GM12864 (cell line): ENCODE results near the gene NKX2-1.

Experiments
- DNase-seq: peaks from one replicate; pipeline ENCODE4 v3.0.0-alpha.2; 2011; ENCODE audit warnings: low read depth
- H3K4me3 ChIP-seq: 2 replicates; pipeline ENCODE4 v1.5.1; 2011; ENCODE audit warnings: mild to moderate bottlenecking, low read depth, low read length, control low read depth
- CTCF ChIP-seq: IDR thresholded peaks from 2 replicates; pipeline ENCODE4 v1.5.1; 2011; ENCODE audit warnings: low read depth, mild to moderate bottlenecking, moderate library complexity, low read length, control low read depth, inconsistent platforms; ENCODE audit errors: missing control alignments

NKX2-1 gene

GRCh38 chr14:36503771-36504741 is 16.0 kb downstream of the NKX2-1 start:
- no peak for DNase-seq
- H3K4me3 ChIP-seq, result no peak overlapping the region
- no peak for TF ChIP-seq CTCF

DNA sequence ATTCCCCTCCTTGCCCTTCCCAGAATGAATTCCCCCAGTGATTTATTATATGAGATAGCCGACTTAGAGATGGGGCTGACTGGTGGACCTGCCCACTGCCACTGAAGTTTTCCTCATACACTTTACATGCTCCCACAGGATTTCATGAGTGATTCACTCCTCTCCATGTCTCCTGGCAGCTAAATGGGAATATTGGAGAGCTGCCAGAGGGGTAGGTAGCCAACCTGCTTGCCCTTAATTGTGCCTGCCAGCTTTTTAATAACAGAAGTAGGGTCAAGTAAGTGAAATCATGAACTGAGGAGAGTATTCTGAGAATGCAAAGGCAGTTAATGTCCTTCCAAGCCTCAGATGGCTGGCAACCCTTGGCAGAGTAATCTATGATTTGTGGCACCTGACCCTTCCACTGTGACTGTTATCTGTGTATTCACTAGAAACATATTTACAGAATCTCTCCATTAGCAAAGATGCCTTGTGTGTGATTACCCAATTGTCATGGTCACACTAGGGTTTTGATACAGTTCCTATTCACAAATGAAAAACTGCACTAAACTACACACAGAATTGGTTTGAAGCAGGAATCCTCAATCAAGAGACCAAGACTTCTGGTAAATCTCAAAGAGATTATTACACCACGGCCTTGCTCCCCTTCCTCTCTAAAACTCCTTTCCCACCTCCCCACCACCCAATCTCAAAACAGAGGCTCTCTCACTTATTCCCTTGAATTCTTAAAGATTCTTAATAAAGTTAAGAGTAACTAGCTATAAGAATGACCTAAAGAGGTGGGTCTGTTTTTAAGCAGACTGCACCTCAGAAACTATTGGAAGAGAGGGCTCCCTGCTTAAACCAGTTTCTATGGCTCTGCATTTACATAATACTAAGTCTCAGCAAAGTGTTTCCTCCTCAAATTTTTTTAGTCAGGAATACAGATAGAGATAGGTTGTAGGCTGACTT is 17.2 kb downstream of the NKX2-1 start:
- no peak for DNase-seq

DNA sequence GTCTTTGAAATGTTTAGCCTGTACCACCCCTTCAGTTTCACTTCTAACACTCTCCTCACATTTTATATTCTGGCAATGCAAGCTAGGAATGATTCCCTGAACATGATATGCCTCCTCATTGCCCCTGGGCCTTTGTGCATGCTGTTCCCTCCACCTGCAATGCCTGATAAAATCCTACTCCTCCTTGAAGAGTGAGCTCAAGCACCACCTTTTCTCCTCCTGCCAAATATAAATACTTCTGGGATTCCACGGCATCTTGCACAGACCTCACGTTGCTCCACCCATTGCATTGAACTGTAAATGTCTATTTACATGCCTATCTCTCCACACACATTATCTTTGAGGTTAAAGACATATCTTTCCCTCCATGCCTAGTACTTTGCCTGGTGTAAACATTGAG is 21.1 kb downstream of the NKX2-1 start:
- DNase-seq, result no peak
- H3K4me3 ChIP-seq, result no peak overlapping the region
- no peak for TF ChIP-seq CTCF

More for the DNA sequence above, 17.2 kb downstream of the NKX2-1 start:
- no peak for TF ChIP-seq CTCF
- no peak overlapping the region for H3K4me3 ChIP-seq

DNA sequence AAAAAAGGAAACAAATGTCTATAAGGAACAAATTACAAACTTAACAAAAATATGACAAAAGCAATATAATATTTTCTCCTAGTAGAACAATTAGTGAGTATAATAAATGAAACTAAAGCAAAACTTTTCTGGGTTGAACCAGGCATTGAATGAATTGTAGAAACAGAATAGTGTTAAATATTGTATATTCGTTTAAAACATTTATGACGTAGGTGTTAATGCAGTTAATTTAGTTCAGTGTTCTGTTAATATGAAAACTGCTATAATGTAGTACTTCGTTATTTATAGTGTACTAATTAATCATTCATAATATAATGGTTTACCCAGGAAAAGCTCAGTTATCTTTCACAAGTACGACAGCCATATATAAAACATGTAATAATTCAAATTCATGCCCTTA is 23.7 kb downstream of the NKX2-1 start:
- DNase-seq, result no peak
- no peak overlapping the region for H3K4me3 ChIP-seq
- TF ChIP-seq CTCF, result no peak

DNA sequence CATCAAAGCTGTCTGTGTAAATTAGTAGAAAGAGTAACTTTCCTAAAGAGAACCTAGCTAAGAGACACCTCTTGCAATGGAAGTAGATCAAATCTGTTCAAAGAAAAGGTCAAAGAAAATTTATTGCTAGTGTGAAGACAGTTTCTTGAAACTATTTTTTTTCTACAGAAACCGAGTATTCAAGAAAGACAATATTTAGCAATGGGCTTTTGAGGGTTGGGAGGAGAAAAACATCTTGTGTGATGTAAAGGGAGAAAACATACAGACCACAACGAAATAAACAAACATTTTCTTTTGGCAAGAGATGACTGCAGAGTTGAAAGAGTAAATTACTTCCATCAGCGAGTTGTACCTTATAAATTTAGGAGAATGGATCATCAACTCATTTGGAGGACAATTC is 24.4 kb downstream of the NKX2-1 start:
- no peak for TF ChIP-seq CTCF
- no peak for DNase-seq
- no peak overlapping the region for H3K4me3 ChIP-seq

DNA sequence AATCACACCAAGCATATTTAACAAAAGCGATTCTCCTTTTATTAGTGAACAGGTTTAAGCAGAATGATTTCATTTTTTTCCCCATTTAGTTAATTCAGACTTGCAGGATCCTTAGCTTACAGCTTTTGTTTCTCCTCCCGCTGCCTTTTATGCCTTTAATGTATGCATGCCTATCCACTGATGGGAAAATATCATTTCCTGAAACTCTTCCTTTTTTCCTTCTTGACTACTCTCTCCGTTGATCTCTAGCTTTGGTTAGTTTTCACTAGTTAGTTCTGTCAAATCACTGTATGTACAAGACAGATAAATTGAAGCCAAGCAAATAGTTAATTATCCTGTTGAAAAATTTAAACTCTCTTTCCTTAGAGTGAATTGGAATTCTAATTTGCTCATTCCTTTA is 26.3 kb downstream of the NKX2-1 start:
- no peak for TF ChIP-seq CTCF
- no peak overlapping the region for H3K4me3 ChIP-seq
- no peak for DNase-seq
